Transverse colon (tissue), 4 donors: ENCODE data around the gene ARMC2.

Experiments
- POLR2A ChIP-seq: fragments of 450-650 bp; IDR thresholded peaks from one replicate; pipeline ENCODE4 v1.6.1; 2016; ENCODE audit warnings: antibody characterized with exemption, mild to moderate bottlenecking, moderate library complexity
- POLR2AphosphoS5 ChIP-seq, 3 donors: sonication (generic); formaldehyde crosslinking; IDR thresholded peaks; one replicate each; pipeline ENCODE4 v1.6.1; 2016; ENCODE audit warnings: antibody characterized with exemption in 3 of 3
- TF ChIP-seq, protein P1 (sequence below), 5 experiments: fragments of 200-600 bp in 3 of 5; fragments of 450-650 bp in 2 of 5; sonication (generic) in 3 of 5; IDR thresholded peaks; 1 replicate in 2 of 5; 2 replicates in 3 of 5; pipeline ENCODE4 v1.5.1; 2016 to 2017; ENCODE audit warnings: antibody characterized with exemption in 5 of 5, inconsistent platforms in 3 of 5, mild to moderate bottlenecking in 2 of 5, moderate library complexity in 1 of 5

DNA sequence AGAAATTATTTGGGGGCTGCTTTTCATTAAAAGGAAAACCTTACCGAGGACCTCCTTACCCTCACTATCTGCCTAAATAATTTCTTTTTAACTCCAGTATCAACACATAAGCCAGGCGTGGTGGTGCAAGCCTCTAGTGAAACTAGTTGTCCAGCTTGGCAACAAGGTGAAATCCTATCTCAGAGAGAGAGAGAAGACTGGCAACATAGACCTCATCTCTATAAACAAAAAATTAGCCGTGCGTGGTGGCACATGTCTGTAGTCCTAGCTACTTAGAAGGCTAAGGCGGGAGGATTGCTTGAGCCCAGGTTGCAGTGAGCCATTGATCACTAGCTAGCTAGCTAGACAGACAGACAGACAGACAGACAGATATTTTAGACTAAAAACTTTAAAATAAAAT is 92.5 kb downstream of the ARMC2 start:
- TF ChIP-seq POLR2AphosphoS5 (IDR thresholded peaks at IDR 0.05) (no peak), POLR2A (no peak)
- TF ChIP-seq, protein P1, sequence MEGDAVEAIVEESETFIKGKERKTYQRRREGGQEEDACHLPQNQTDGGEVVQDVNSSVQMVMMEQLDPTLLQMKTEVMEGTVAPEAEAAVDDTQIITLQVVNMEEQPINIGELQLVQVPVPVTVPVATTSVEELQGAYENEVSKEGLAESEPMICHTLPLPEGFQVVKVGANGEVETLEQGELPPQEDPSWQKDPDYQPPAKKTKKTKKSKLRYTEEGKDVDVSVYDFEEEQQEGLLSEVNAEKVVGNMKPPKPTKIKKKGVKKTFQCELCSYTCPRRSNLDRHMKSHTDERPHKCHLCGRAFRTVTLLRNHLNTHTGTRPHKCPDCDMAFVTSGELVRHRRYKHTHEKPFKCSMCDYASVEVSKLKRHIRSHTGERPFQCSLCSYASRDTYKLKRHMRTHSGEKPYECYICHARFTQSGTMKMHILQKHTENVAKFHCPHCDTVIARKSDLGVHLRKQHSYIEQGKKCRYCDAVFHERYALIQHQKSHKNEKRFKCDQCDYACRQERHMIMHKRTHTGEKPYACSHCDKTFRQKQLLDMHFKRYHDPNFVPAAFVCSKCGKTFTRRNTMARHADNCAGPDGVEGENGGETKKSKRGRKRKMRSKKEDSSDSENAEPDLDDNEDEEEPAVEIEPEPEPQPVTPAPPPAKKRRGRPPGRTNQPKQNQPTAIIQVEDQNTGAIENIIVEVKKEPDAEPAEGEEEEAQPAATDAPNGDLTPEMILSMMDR (IDR thresholded peaks at IDR 0.05) = no peak
